ENCODE results near the gene DMD. TPM values are rescaled to one million over a fixed set of nuclear protein-coding genes. Genes with fewer than 3 reads are reported as not detected.

Gene DMD
- total RNA-seq, 1 donor from 2014 or later = 22.2 TPM

DNA sequence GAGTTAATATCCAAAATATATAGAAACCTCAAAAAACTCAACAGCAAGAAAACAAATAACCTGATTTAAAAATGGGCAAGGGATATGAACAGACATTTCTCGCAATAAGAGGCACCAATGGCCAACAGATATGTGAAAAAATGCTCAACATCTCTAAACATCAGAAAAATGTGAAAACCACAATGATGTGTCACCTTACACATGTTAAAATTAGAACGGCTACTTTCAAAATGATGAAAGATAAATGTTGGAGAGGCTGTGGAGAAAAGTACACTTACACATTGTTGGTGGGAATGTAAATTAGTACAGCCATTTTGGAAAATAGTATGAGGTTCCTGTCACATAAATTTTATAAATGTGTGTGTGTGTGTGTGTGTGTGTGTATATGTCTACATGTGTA is 731.3 kb downstream of the DMD start:
- no peaks in the 10 kb centered on the region for H3K4me1 ChIP-seq (ENCODE audit: insufficient read depth, low read length)
- H3K9me3 ChIP-seq (ENCODE audit: insufficient read depth, low read depth, low read length) = no peaks in the 10 kb centered on the region
- H4K20me1 ChIP-seq (ENCODE audit: insufficient read depth, low read length) = no peaks in the 10 kb centered on the region
- H3K36me3 ChIP-seq (ENCODE audit: insufficient read depth, low read length) = no peaks in the 10 kb centered on the region
- TF ChIP-seq EZH2 (IDR thresholded peaks at IDR 0.05; ENCODE audit: insufficient read depth, low read length) = no peak
- TF ChIP-seq, protein P1, sequence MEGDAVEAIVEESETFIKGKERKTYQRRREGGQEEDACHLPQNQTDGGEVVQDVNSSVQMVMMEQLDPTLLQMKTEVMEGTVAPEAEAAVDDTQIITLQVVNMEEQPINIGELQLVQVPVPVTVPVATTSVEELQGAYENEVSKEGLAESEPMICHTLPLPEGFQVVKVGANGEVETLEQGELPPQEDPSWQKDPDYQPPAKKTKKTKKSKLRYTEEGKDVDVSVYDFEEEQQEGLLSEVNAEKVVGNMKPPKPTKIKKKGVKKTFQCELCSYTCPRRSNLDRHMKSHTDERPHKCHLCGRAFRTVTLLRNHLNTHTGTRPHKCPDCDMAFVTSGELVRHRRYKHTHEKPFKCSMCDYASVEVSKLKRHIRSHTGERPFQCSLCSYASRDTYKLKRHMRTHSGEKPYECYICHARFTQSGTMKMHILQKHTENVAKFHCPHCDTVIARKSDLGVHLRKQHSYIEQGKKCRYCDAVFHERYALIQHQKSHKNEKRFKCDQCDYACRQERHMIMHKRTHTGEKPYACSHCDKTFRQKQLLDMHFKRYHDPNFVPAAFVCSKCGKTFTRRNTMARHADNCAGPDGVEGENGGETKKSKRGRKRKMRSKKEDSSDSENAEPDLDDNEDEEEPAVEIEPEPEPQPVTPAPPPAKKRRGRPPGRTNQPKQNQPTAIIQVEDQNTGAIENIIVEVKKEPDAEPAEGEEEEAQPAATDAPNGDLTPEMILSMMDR (IDR thresholded peaks at IDR 0.05; ENCODE audit: insufficient read depth, low read depth, low read length) = no peak
- H3K79me2 ChIP-seq (ENCODE audit: insufficient read depth, low read length) = no peaks in the 10 kb centered on the region
- H3K27ac ChIP-seq (ENCODE audit: low read depth, low read length) = no peak overlapping the region
- H3K27me3 ChIP-seq (ENCODE audit: insufficient read depth, low read length) = no peaks in the 10 kb centered on the region
- Mint-ChIP-seq H3K4me1 (ENCODE audit: low read depth, unreplicated experiment) (peaks cover 5% of the 10 kb centered on the region), H3K27ac (ENCODE audit: unreplicated experiment) (no peak overlapping the region), H3K4me3 (ENCODE audit: unreplicated experiment) (no peak overlapping the region), H3K36me3 (ENCODE audit: low read depth, unreplicated experiment) (no peaks in the 10 kb centered on the region), H3K9me3 (ENCODE audit: unreplicated experiment) (no peaks in the 10 kb centered on the region), H3K27me3 (ENCODE audit: low read depth, unreplicated experiment) (no peaks in the 10 kb centered on the region)
- no peak overlapping the region for H3K9ac ChIP-seq (ENCODE audit: low read length)
- H3K4me2 ChIP-seq (ENCODE audit: low read length) = no peak overlapping the region
- no peak for DNase-seq (ENCODE audit: low read depth)
- no peak overlapping the region for H3K4me3 ChIP-seq (ENCODE audit: insufficient read depth, low read depth, low read length)
- H2AFZ ChIP-seq (ENCODE audit: low read depth, low read length) = no peak overlapping the region
- no peak for FAIRE-seq

DNA sequence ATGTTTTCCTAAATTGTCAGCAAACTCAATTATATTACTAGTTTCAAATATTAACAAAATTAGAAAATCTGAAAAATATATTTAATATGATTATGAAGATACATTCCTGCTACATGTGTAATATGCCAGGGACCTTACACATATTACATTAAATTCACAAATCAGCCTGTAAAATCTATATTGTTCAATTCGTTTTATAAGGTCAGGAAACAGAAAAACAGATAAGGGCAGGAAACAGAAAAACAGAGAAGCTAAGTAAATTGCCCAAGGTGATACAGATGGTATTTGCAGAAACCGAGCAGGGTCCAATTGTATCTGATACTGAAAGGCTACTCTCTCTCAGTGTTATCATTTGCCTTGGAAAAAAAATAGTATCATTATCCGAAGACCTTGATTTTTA is 739.0 kb downstream of the DMD start:
- FAIRE-seq = peak; percentile 55
- Histone ChIP-seq H3K4me3 (ENCODE audit: insufficient read depth, low read depth, low read length) (no peak overlapping the region), H3K4me2 (ENCODE audit: low read length) (no peak overlapping the region), H3K4me1 (ENCODE audit: insufficient read depth, low read length) (no peaks in the 10 kb centered on the region), H3K9ac (ENCODE audit: low read length) (no peak overlapping the region), H3K9me3 (ENCODE audit: insufficient read depth, low read depth, low read length) (no peaks in the 10 kb centered on the region), H3K27ac (ENCODE audit: low read depth, low read length) (no peak overlapping the region), H3K27me3 (ENCODE audit: insufficient read depth, low read length) (no peaks in the 10 kb centered on the region), H3K79me2 (ENCODE audit: insufficient read depth, low read length) (no peaks in the 10 kb centered on the region), H2AFZ (ENCODE audit: low read depth, low read length) (no peak overlapping the region), H4K20me1 (ENCODE audit: insufficient read depth, low read length) (no peaks in the 10 kb centered on the region), H3K36me3 (ENCODE audit: insufficient read depth, low read length) (no peaks in the 10 kb centered on the region)
- no peaks in the 10 kb centered on the region for H3K36me3 Mint-ChIP-seq (ENCODE audit: low read depth, unreplicated experiment)
- no peak for DNase-seq (ENCODE audit: low read depth)
- H3K27me3 Mint-ChIP-seq (ENCODE audit: low read depth, unreplicated experiment) = no peaks in the 10 kb centered on the region
- H3K27ac Mint-ChIP-seq (ENCODE audit: unreplicated experiment) = no peak overlapping the region
- TF ChIP-seq EZH2 (IDR thresholded peaks at IDR 0.05; ENCODE audit: insufficient read depth, low read length) = no peak
- TF ChIP-seq, protein P1 (IDR thresholded peaks at IDR 0.05; ENCODE audit: insufficient read depth, low read depth, low read length) = no peak
- no peaks in the 10 kb centered on the region for H3K4me1 Mint-ChIP-seq (ENCODE audit: low read depth, unreplicated experiment)
- no peaks in the 10 kb centered on the region for H3K9me3 Mint-ChIP-seq (ENCODE audit: unreplicated experiment)
- no peak overlapping the region for H3K4me3 Mint-ChIP-seq (ENCODE audit: unreplicated experiment)

GRCh38 chrX:32455704-32456103 is 755.6 kb downstream of the DMD start:
- Histone ChIP-seq H3K9me3 (ENCODE audit: insufficient read depth, low read depth, low read length) (no peaks in the 10 kb centered on the region), H3K27me3 (ENCODE audit: insufficient read depth, low read length) (no peaks in the 10 kb centered on the region), H3K4me1 (ENCODE audit: insufficient read depth, low read length) (no peaks in the 10 kb centered on the region), H3K9ac (ENCODE audit: low read length) (no peak overlapping the region), H3K36me3 (ENCODE audit: insufficient read depth, low read length) (no peaks in the 10 kb centered on the region), H3K27ac (ENCODE audit: low read depth, low read length) (no peak overlapping the region), H4K20me1 (ENCODE audit: insufficient read depth, low read length) (no peaks in the 10 kb centered on the region), H2AFZ (ENCODE audit: low read depth, low read length) (no peak overlapping the region), H3K79me2 (ENCODE audit: insufficient read depth, low read length) (no peaks in the 10 kb centered on the region), H3K4me3 (ENCODE audit: insufficient read depth, low read depth, low read length) (no peak overlapping the region), H3K4me2 (ENCODE audit: low read length) (no peak overlapping the region)
- Mint-ChIP-seq H3K27me3 (ENCODE audit: low read depth, unreplicated experiment) (no peaks in the 10 kb centered on the region), H3K4me1 (ENCODE audit: low read depth, unreplicated experiment) (peaks cover 2% of the 10 kb centered on the region), H3K27ac (ENCODE audit: unreplicated experiment) (no peak overlapping the region), H3K9me3 (ENCODE audit: unreplicated experiment) (no peaks in the 10 kb centered on the region), H3K4me3 (ENCODE audit: unreplicated experiment) (no peak overlapping the region), H3K36me3 (ENCODE audit: low read depth, unreplicated experiment) (no peaks in the 10 kb centered on the region)
- no peak for FAIRE-seq
- no peak for TF ChIP-seq EZH2 (IDR thresholded peaks at IDR 0.05; ENCODE audit: insufficient read depth, low read length)
- TF ChIP-seq, protein P1 (IDR thresholded peaks at IDR 0.05; ENCODE audit: insufficient read depth, low read depth, low read length) = no peak
- no peak for DNase-seq (ENCODE audit: low read depth)

Measured in astrocyte (in vitro differentiated cells and primary cell).